MCF 10A (cell line): ENCODE measurements around the gene PIGU. TPM values are rescaled to one million over a fixed set of nuclear protein-coding genes. Genes with fewer than 3 reads are reported as not detected.

ENCODE experiments used
- BruUV-seq: library from RNA; stranded (reverse); fragments of 400-500 nt; replicated peaks from 2 replicates; lab custom pipeline; 2021; lab: Mats Ljungman, UMichigan
- CTCF ChIA-PET: fragments of 300-600 bp; sonication (Branson Sonifier 250); formaldehyde crosslinking; extraction: SDS; loops from one replicate; lab custom pipeline; 2021; ENCODE audit warnings: antibody characterized with exemption, inconsistent platforms; lab: Yijun Ruan, JAX
- POLR2A ChIA-PET: fragments of 300-600, 350-650 bp; sonication (Branson Sonifier 250); formaldehyde crosslinking; extraction: SDS; loops from one replicate; lab custom pipeline; 2020; ENCODE audit warnings: antibody characterized with exemption, inconsistent platforms; lab: Yijun Ruan, JAX
- DNase-seq: peaks from one replicate; pipeline ENCODE4 v3.0.0-alpha.2; 2018; ENCODE audit not compliant: unreplicated experiment
- H3K27ac Mint-ChIP-seq: one replicate; pipeline ENCODE4 v1.8.0; 2022; ENCODE audit warnings: mild to moderate bottlenecking, low read depth, mixed read lengths; ENCODE audit not compliant: unreplicated experiment
- H3K27me3 Mint-ChIP-seq: one replicate; pipeline ENCODE4 v1.8.0; 2022; ENCODE audit warnings: mixed read lengths; ENCODE audit not compliant: insufficient read depth, unreplicated experiment
- H3K36me3 Mint-ChIP-seq: one replicate; pipeline ENCODE4 v1.8.0; 2022; ENCODE audit warnings: mild to moderate bottlenecking, moderate library complexity, mixed read lengths; ENCODE audit not compliant: insufficient read depth, unreplicated experiment
- H3K4me1 Mint-ChIP-seq: one replicate; pipeline ENCODE4 v1.8.0; 2022; ENCODE audit warnings: mixed read lengths; ENCODE audit not compliant: insufficient read depth, unreplicated experiment
- H3K4me3 Mint-ChIP-seq: one replicate; pipeline ENCODE4 v1.8.0; 2022; ENCODE audit warnings: mild to moderate bottlenecking, moderate library complexity, mixed read lengths; ENCODE audit not compliant: unreplicated experiment
- H3K9me3 Mint-ChIP-seq: one replicate; pipeline ENCODE4 v1.8.0; 2022; ENCODE audit warnings: mixed read lengths; ENCODE audit not compliant: unreplicated experiment
- CTCF ChIP-seq: fragments of 200-600 bp; IDR thresholded peaks from one replicate; pipeline ENCODE4 v1.8.0; 2022; ENCODE audit warnings: antibody characterized with exemption, mild to moderate bottlenecking; ENCODE audit not compliant: unreplicated experiment
- intact Hi-C: fragments of 100-400 bp; cut with micrococcal nuclease; formaldehyde crosslinking; loops from 2 replicates; pipeline ENCODE4 v1.14.1; 2022
- total RNA-seq: library from RNA; stranded (reverse); gene quantifications from 2 replicates; pipeline ENCODE4 v1.2.3, GENCODE V29; 2022

The PIGU gene
- total RNA-seq, 1 experiment from 2014 or later = 14.5 TPM

- Mint-ChIP-seq H3K36me3 (peaks cover 7% of the 10 kb centered on the region), H3K4me1 (peaks cover 16% of the 10 kb centered on the region), H3K27me3 (no peaks in the 10 kb centered on the region), H3K9me3 (no peaks in the 10 kb centered on the region), H3K27ac (no peak overlapping the region), H3K4me3 (peak overlapping the region; percentile 50)
- POLR2A ChIA-PET = no interaction called here
- TF ChIP-seq CTCF = no peak
- TSS peak; percentile 51 for BruUV-seq
- no peak for DNase-seq
- CTCF ChIA-PET = interaction anchor here (0.9 to 2.5 kb wide), 3 partner anchors 20 to 247 kb away, joined by 3 to 10 read pairs (median 3); no protein-coding TSS in a partner anchor
- intact Hi-C loops = no loop called here
Measured at GRCh38 chr20:34559311-34560140, 117.4 kb downstream of the PIGU start.

GRCh38 chr20:34558320-34559218 is 118.3 kb downstream of the PIGU start, which contains the start of gene MAP1LC3A:
Gene MAP1LC3A, plus strand, starts transcription at chr20:34558718. Its CDS starts 151 bp downstream, at chr20:34558869.
- Mint-ChIP-seq H3K27me3 (no peaks in the 10 kb centered on the region), H3K4me3 (peak within 1 kb of the TSS; percentile 91), H3K9me3 (no peaks in the 10 kb centered on the region), H3K27ac (peak within 1 kb of the TSS; percentile 85), H3K36me3 (peaks cover 7% of the 10 kb centered on the region), H3K4me1 (peaks cover 21% of the 10 kb centered on the region)
- CTCF ChIA-PET = interaction anchor here (0.6 to 2.5 kb wide), 4 partner anchors 21 to 246 kb away, joined by 3 to 10 read pairs (median 4); no protein-coding TSS in a partner anchor
- DNase-seq = peak; percentile 79
- intact Hi-C loops = no loop called here
- POLR2A ChIA-PET = interaction anchor here (0.6 to 1.7 kb wide), 6 partner anchors 11 to 223 kb away, joined by 3 to 11 read pairs (median 4); partner anchors contain the start of gene DYNLRB1
- no TSS peak for BruUV-seq
- no peak for TF ChIP-seq CTCF

GRCh38 chr20:34557936-34558319 is 119.0 kb downstream of the PIGU start:
- BruUV-seq = no TSS peak
- H3K27me3 Mint-ChIP-seq = no peaks in the 10 kb centered on the region
- peak overlapping the region; percentile 85 for H3K27ac Mint-ChIP-seq
- H3K36me3 Mint-ChIP-seq = peaks cover 7% of the 10 kb centered on the region
- ChIA-PET POLR2A (interaction anchor here (0.6 to 1.7 kb wide), 8 partner anchors 12 to 390 kb away, joined by 3 to 11 read pairs (median 3); partner anchors contain the start of gene DYNLRB1), CTCF (interaction anchor here (0.7 to 2.5 kb wide), 2 partner anchors 245 to 869 kb away, joined by 3 to 10 read pairs; no protein-coding TSS in a partner anchor)
- intact Hi-C loops = no loop called here
- TF ChIP-seq CTCF = no peak
- DNase-seq = no peak
- peak overlapping the region; percentile 91 for H3K4me3 Mint-ChIP-seq
- peaks cover 21% of the 10 kb centered on the region for H3K4me1 Mint-ChIP-seq
- H3K9me3 Mint-ChIP-seq = no peaks in the 10 kb centered on the region
